ENCODE results near the gene KRT16. TPM values are rescaled to one million over a fixed set of nuclear protein-coding genes. Genes with fewer than 3 reads are reported as not detected.

The KRT16 gene
- total RNA-seq, 4 donors from 2014 or later: 1.3 to 2.0 TPM; not detected in 2

Other genes with a start within 250 kb of the KRT16 start
- not detected for gene KRT33B, start 243.0 kb downstream of the KRT16 start, total RNA-seq
- not detected for gene KRT34, start 230.5 kb downstream of the KRT16 start, total RNA-seq
- gene KRT31, start 215.2 kb downstream of the KRT16 start, total RNA-seq: not detected
- gene KRT37, start 188.2 kb downstream of the KRT16 start, total RNA-seq: not detected
- not detected for gene KRT38, start 171.8 kb downstream of the KRT16 start, total RNA-seq
- not detected for gene KRT32, start 145.4 kb downstream of the KRT16 start, total RNA-seq
- gene KRT35, start 131.6 kb downstream of the KRT16 start, total RNA-seq: not detected
- not detected for gene KRT36, start 122.9 kb downstream of the KRT16 start, total RNA-seq
- gene KRT13, start 107.2 kb downstream of the KRT16 start, total RNA-seq: under 1 TPM in 1 of 4 donors, not detected in 3; 0.83 TPM
- under 1 TPM in 1 of 4 donors, not detected in 3; 0.93 TPM for gene KRT15, start 93.9 kb downstream of the KRT16 start, total RNA-seq
- 10 to 100 TPM; 18.3 to 41.4 (median 28.6) TPM for gene KRT19, start 84.5 kb downstream of the KRT16 start, total RNA-seq
- gene KRT9, start 40.7 kb downstream of the KRT16 start, total RNA-seq: not detected
- 10 to 100 TPM in 1 of 4 donors, under 1 TPM in 1, not detected in 2; 0.22 to 12.4 TPM for gene KRT14, start 25.9 kb downstream of the KRT16 start, total RNA-seq
- under 1 TPM in 1 of 4 donors, not detected in 3; 0.56 TPM for gene KRT17, start 11.8 kb upstream of the KRT16 start, total RNA-seq
- gene EIF1, start 76.1 kb upstream of the KRT16 start, total RNA-seq: 100 to 1,000 TPM; 119 to 171 (median 145) TPM
- not detected for gene GAST, start 99.6 kb upstream of the KRT16 start, total RNA-seq
- gene HAP1, start 121.9 kb upstream of the KRT16 start, total RNA-seq: 10 to 100 TPM in 1 of 4 donors, 1 to 10 TPM in 2, under 1 TPM in 1; 0.94 to 12.7 (median 1.9) TPM
- 100 to 1,000 TPM; 127 to 356 (median 250) TPM for gene JUP, start 173.9 kb upstream of the KRT16 start, total RNA-seq
- gene P3H4, start 199.2 kb upstream of the KRT16 start, total RNA-seq: 10 to 100 TPM; 24.5 to 59.2 (median 34.9) TPM
- 10 to 100 TPM; 42.2 to 75.3 (median 60.4) TPM for gene FKBP10, start 200.2 kb upstream of the KRT16 start, total RNA-seq
- 100 to 1,000 TPM in 2 of 4 donors, 10 to 100 TPM in 2; 97.3 to 132 (median 110) TPM for gene NT5C3B, start 223.5 kb upstream of the KRT16 start, total RNA-seq
- gene KLHL10, start 225.1 kb upstream of the KRT16 start, total RNA-seq: 1 to 10 TPM in 1 of 4 donors, under 1 TPM in 1, not detected in 2; 0.33 to 1.6 TPM